ENCODE measurements around the gene RAP1GAP. TPM values are rescaled to one million over a fixed set of nuclear protein-coding genes. Genes with fewer than 3 reads are reported as not detected.

RAP1GAP gene
- total RNA-seq, 1 experiment from 2014 or later, result 7.2 TPM

- Mint-ChIP-seq H3K27ac (ENCODE audit: unreplicated experiment) (peak overlapping the region; percentile 1), H3K4me1 (ENCODE audit: low read depth, unreplicated experiment) (no peaks in the 10 kb centered on the region), H3K9me3 (ENCODE audit: unreplicated experiment) (no peaks in the 10 kb centered on the region), H3K36me3 (ENCODE audit: insufficient read depth, unreplicated experiment) (peaks cover 25% of the 10 kb centered on the region), H3K4me3 (ENCODE audit: unreplicated experiment) (no peak overlapping the region), H3K27me3 (ENCODE audit: insufficient read depth, unreplicated experiment) (no peaks in the 10 kb centered on the region)
- TF ChIP-seq CTCF (IDR thresholded peaks at IDR 0.05; ENCODE audit: insufficient read depth in 1 of 2, low read depth in 1 of 2, low read length in 1 of 2, severe bottlenecking in 1 of 2, unreplicated experiment in 1 of 2), result no peak
- no peaks in the 10 kb centered on the region for H3K27me3 ChIP-seq (replicated peaks; ENCODE audit: control insufficient read depth, insufficient read depth, low read length)
- intact Hi-C loops (cut with micrococcal nuclease; ENCODE audit: unreplicated experiment), result no loop called here
- no peaks in the 10 kb centered on the region for H3K9me3 ChIP-seq
- no peaks in the 10 kb centered on the region for H3K36me3 ChIP-seq (ENCODE audit: control insufficient read depth, insufficient read depth, low read length)
- BruUV-seq (replicated peaks), result no TSS peak
- ChIA-PET CTCF (no interaction called here), POLR2A (no interaction called here)
- H3K4me1 ChIP-seq, result peaks cover 9% of the 10 kb centered on the region; the same call in 1 of the 2 replicates
- no peak for DNase-seq
- no peak overlapping the region for H3K4me3 ChIP-seq (ENCODE audit: low read depth, low read length)
Observed at GRCh38 chr1:21667348-21668231, 1.6 kb downstream of the RAP1GAP start.

GRCh38 chr1:21666576-21667320 is 2.4 kb downstream of the RAP1GAP start:
- POLR2A ChIA-PET, result no interaction called here
- Histone ChIP-seq H3K36me3 (ENCODE audit: control insufficient read depth, insufficient read depth, low read length) (no peaks in the 10 kb centered on the region), H3K27me3 (replicated peaks; ENCODE audit: control insufficient read depth, insufficient read depth, low read length) (no peaks in the 10 kb centered on the region), H3K4me1 (peaks cover 9% of the 10 kb centered on the region; the same call in 1 of the 2 replicates), H3K4me3 (ENCODE audit: low read depth, low read length) (no peak overlapping the region), H3K9me3 (no peaks in the 10 kb centered on the region)
- no peak for TF ChIP-seq CTCF (IDR thresholded peaks at IDR 0.05; ENCODE audit: insufficient read depth in 1 of 2, low read depth in 1 of 2, low read length in 1 of 2, severe bottlenecking in 1 of 2, unreplicated experiment in 1 of 2)
- intact Hi-C loops (cut with micrococcal nuclease; ENCODE audit: unreplicated experiment), result no loop called here
- Mint-ChIP-seq H3K36me3 (ENCODE audit: insufficient read depth, unreplicated experiment) (peaks cover 16% of the 10 kb centered on the region), H3K4me1 (ENCODE audit: low read depth, unreplicated experiment) (no peaks in the 10 kb centered on the region), H3K27ac (ENCODE audit: unreplicated experiment) (peak overlapping the region; percentile 1), H3K27me3 (ENCODE audit: insufficient read depth, unreplicated experiment) (no peaks in the 10 kb centered on the region), H3K9me3 (ENCODE audit: unreplicated experiment) (no peaks in the 10 kb centered on the region), H3K4me3 (ENCODE audit: unreplicated experiment) (no peak overlapping the region)
- CTCF ChIA-PET, result no interaction called here
- no peak for DNase-seq
- BruUV-seq (replicated peaks), result no TSS peak

DNA sequence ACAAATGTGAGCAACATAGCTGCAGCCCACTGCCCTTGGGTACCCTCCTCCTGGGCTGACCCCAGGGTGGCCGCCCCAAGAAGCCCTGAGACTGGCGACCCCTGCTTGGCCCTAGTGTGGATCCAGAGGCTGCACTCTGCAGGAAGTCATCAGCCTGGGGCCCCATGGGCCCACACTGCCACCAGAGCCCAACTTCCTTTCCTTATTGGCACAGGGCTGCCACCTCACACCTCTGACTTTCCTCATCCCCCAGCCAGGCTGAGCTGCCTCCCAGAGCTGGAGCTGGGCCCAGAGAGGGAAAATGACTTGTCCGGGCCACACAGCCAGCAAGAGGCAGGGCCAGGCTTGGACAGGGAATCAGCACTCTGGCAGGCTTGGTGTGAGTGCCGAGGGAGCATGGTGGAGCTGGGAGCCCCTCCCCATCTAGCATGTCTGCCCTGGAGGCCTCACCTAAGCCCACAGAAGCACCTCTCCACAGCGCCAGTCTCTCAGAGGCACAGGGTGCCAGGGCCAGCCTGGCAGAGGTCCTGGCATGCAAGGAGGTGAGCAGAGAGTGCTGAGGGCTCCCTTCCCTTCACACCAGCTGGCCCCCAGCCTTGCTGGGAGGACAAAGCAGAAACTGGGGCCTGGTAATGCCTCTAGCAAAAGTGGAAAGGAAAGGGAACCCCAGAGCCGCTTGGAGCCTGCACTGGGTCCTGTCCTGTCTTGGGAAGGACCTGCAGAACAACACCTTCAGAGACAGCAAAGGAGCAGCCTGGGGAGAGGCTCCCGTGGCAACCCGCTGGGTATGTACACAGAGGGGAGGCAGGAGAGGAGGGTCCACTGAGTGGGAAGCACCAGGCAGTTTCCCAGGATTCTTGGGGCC is 3.2 kb downstream of the RAP1GAP start:
- Mint-ChIP-seq H3K36me3 (ENCODE audit: insufficient read depth, unreplicated experiment) (peaks cover 16% of the 10 kb centered on the region), H3K27ac (ENCODE audit: unreplicated experiment) (no peak overlapping the region), H3K27me3 (ENCODE audit: insufficient read depth, unreplicated experiment) (no peaks in the 10 kb centered on the region), H3K9me3 (ENCODE audit: unreplicated experiment) (no peaks in the 10 kb centered on the region), H3K4me3 (ENCODE audit: unreplicated experiment) (no peak overlapping the region), H3K4me1 (ENCODE audit: low read depth, unreplicated experiment) (no peaks in the 10 kb centered on the region)
- CTCF ChIA-PET, result no interaction called here
- Histone ChIP-seq H3K27me3 (replicated peaks; ENCODE audit: control insufficient read depth, insufficient read depth, low read length) (no peaks in the 10 kb centered on the region), H3K4me1 (peaks cover 9% of the 10 kb centered on the region; the same call in 1 of the 2 replicates), H3K9me3 (no peaks in the 10 kb centered on the region), H3K4me3 (ENCODE audit: low read depth, low read length) (no peak overlapping the region), H3K36me3 (ENCODE audit: control insufficient read depth, insufficient read depth, low read length) (no peaks in the 10 kb centered on the region)
- TF ChIP-seq CTCF (IDR thresholded peaks at IDR 0.05; ENCODE audit: insufficient read depth in 1 of 2, low read depth in 1 of 2, low read length in 1 of 2, severe bottlenecking in 1 of 2, unreplicated experiment in 1 of 2), result no peak
- no peak for DNase-seq
- no TSS peak for BruUV-seq (replicated peaks)
- intact Hi-C loops (cut with micrococcal nuclease; ENCODE audit: unreplicated experiment), result no loop called here
- POLR2A ChIA-PET, result no interaction called here
